ENCODE measurements around the gene ZNF319. TPM values are rescaled to one million over a fixed set of nuclear protein-coding genes. Genes with fewer than 3 reads are reported as not detected.

Gene ZNF319
- total and polyA plus RNA-seq, 2 experiments from 2014 or later = 1.7 to 10.0 TPM

GRCh38 chr16:58039829-58040495, 39.5 kb upstream of the ZNF319 start (continued):
- TF ChIP-seq, protein P1, sequence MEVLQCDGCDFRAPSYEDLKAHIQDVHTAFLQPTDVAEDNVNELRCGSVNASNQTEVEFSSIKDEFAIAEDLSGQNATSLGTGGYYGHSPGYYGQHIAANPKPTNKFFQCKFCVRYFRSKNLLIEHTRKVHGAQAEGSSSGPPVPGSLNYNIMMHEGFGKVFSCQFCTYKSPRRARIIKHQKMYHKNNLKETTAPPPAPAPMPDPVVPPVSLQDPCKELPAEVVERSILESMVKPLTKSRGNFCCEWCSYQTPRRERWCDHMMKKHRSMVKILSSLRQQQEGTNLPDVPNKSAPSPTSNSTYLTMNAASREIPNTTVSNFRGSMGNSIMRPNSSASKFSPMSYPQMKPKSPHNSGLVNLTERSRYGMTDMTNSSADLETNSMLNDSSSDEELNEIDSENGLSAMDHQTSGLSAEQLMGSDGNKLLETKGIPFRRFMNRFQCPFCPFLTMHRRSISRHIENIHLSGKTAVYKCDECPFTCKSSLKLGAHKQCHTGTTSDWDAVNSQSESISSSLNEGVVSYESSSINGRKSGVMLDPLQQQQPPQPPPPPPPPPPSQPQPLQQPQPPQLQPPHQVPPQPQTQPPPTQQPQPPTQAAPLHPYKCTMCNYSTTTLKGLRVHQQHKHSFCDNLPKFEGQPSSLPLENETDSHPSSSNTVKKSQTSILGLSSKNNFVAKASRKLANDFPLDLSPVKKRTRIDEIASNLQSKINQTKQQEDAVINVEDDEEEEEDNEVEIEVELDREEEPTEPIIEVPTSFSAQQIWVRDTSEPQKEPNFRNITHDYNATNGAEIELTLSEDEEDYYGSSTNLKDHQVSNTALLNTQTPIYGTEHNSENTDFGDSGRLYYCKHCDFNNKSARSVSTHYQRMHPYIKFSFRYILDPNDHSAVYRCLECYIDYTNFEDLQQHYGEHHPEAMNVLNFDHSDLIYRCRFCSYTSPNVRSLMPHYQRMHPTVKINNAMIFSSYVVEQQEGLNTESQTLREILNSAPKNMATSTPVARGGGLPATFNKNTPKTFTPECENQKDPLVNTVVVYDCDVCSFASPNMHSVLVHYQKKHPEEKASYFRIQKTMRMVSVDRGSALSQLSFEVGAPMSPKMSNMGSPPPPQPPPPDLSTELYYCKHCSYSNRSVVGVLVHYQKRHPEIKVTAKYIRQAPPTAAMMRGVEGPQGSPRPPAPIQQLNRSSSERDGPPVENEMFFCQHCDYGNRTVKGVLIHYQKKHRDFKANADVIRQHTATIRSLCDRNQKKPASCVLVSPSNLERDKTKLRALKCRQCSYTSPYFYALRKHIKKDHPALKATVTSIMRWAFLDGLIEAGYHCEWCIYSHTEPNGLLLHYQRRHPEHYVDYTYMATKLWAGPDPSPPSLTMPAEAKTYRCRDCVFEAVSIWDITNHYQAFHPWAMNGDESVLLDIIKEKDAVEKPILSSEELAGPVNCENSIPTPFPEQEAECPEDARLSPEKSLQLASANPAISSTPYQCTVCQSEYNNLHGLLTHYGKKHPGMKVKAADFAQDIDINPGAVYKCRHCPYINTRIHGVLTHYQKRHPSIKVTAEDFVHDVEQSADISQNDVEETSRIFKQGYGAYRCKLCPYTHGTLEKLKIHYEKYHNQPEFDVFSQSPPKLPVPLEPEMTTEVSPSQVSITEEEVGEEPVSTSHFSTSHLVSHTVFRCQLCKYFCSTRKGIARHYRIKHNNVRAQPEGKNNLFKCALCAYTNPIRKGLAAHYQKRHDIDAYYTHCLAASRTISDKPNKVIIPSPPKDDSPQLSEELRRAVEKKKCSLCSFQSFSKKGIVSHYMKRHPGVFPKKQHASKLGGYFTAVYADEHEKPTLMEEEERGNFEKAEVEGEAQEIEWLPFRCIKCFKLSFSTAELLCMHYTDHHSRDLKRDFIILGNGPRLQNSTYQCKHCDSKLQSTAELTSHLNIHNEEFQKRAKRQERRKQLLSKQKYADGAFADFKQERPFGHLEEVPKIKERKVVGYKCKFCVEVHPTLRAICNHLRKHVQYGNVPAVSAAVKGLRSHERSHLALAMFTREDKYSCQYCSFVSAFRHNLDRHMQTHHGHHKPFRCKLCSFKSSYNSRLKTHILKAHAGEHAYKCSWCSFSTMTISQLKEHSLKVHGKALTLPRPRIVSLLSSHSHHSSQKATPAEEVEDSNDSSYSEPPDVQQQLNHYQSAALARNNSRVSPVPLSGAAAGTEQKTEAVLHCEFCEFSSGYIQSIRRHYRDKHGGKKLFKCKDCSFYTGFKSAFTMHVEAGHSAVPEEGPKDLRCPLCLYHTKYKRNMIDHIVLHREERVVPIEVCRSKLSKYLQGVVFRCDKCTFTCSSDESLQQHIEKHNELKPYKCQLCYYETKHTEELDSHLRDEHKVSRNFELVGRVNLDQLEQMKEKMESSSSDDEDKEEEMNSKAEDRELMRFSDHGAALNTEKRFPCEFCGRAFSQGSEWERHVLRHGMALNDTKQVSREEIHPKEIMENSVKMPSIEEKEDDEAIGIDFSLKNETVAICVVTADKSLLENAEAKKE (CRISPR knock-in tag; IDR thresholded peaks at IDR 0.05) = no peak
- TF ChIP-seq JUNB (IDR thresholded peaks at IDR 0.05; ENCODE audit: unreplicated experiment) (no peak), POLR2AphosphoS5 (IDR thresholded peaks at IDR 0.05; ENCODE audit: low read depth) (no peak), CREB1 (CRISPR knock-in tag; IDR thresholded peaks at IDR 0.05; ENCODE audit: low read depth) (no peak), CTCF (conservative IDR thresholded peaks at IDR 0.05; ENCODE audit: low read depth in 2 of 2) (no peak), EZH2 (IDR thresholded peaks at IDR 0.05; ENCODE audit: low read depth, unreplicated experiment) (no peak), EZH2phosphoT487 (IDR thresholded peaks at IDR 0.05; ENCODE audit: unreplicated experiment) (no peak), ZNF331 (CRISPR knock-in tag; IDR thresholded peaks at IDR 0.05; ENCODE audit: low read depth) (no peak)
- TF ChIP-seq, protein P2, sequence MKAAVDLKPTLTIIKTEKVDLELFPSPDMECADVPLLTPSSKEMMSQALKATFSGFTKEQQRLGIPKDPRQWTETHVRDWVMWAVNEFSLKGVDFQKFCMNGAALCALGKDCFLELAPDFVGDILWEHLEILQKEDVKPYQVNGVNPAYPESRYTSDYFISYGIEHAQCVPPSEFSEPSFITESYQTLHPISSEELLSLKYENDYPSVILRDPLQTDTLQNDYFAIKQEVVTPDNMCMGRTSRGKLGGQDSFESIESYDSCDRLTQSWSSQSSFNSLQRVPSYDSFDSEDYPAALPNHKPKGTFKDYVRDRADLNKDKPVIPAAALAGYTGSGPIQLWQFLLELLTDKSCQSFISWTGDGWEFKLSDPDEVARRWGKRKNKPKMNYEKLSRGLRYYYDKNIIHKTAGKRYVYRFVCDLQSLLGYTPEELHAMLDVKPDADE (IDR thresholded peaks at IDR 0.05) = no peak
